Iris pigment epithelial cell (primary cell): ENCODE measurements around the gene NOTCH4.
"Not testable (repeated sequence)": the region's sequence is repeated elsewhere in the genome, so short reads cannot be mapped to it uniquely, and the experiment has no call there.

Experiments
- DNase-seq: peaks from one replicate; pipeline ENCODE4 v3.0.0-alpha.2; 2011; ENCODE audit warnings: low read depth

The NOTCH4 gene

GRCh38 chr6:32193096-32193495, 30.8 kb downstream of the NOTCH4 start:
- DNase-seq, result not testable (repeated sequence)

- DNase-seq, result peak; percentile 50
Observed at GRCh38 chr6:32192608-32193039, 31.2 kb downstream of the NOTCH4 start, which contains the start of gene GPSM3. Gene GPSM3, minus strand, starts transcription at chr6:32192643. Its CDS starts 130 bp downstream, at chr6:32192513.

GRCh38 chr6:32191696-32192607, 31.9 kb downstream of the NOTCH4 start:
- no peak for DNase-seq

- DNase-seq, result no peak
Observed at GRCh38 chr6:32190911-32191677, 32.8 kb downstream of the NOTCH4 start.

GRCh38 chr6:32190054-32190851, 33.6 kb downstream of the NOTCH4 start, which contains the start of gene PBX2:
Gene PBX2, minus strand, starts transcription at chr6:32190202. Its CDS starts 287 bp downstream, at chr6:32189915.
- peak; percentile 91 for DNase-seq

- no peak for DNase-seq
Observed at GRCh38 chr6:32189742-32190053, 34.2 kb downstream of the NOTCH4 start.

- DNase-seq, result no peak
Observed at GRCh38 chr6:32189069-32189741, 34.7 kb downstream of the NOTCH4 start.

GRCh38 chr6:32188381-32189068, 35.3 kb downstream of the NOTCH4 start:
- peak; percentile 49 for DNase-seq

- DNase-seq, result not testable (repeated sequence)
Observed at GRCh38 chr6:32187725-32188380, 36.0 kb downstream of the NOTCH4 start.

GRCh38 chr6:32187009-32187709, 36.7 kb downstream of the NOTCH4 start:
- no peak for DNase-seq

- not testable (repeated sequence) for DNase-seq
Observed at GRCh38 chr6:32186151-32186840, 37.6 kb downstream of the NOTCH4 start.

- peak; percentile 94 for DNase-seq
Observed at GRCh38 chr6:32185681-32186131, 38.2 kb downstream of the NOTCH4 start.

GRCh38 chr6:32184084-32184640, 39.7 kb downstream of the NOTCH4 start, which contains the start of gene AGER:
Gene AGER, minus strand, starts transcription at chr6:32184253. Its CDS starts 31 bp downstream, at chr6:32184222.
- no peak for DNase-seq

GRCh38 chr6:32183483-32184083, 40.3 kb downstream of the NOTCH4 start:
- DNase-seq, result no peak

GRCh38 chr6:32183030-32183429, 40.8 kb downstream of the NOTCH4 start:
- no peak for DNase-seq

- no peak for DNase-seq
Observed at GRCh38 chr6:32182555-32182981, 41.3 kb downstream of the NOTCH4 start.

- DNase-seq, result no peak
Observed at GRCh38 chr6:32181915-32182529, 41.8 kb downstream of the NOTCH4 start.
